ENCODE data around the gene ATRNL1.

Gene ATRNL1

GRCh38 chr10:115998301-115998700 lies 905.1 kb downstream of the ATRNL1 start:
- H3K4me3 ChIP-seq (ENCODE audit: low read length): no peak overlapping the region
- H3K79me2 ChIP-seq (ENCODE audit: control insufficient read depth, low read length): no peaks in the 10 kb centered on the region
- H3K4me2 ChIP-seq (ENCODE audit: low read length): no peak overlapping the region
- TF ChIP-seq EZH2phosphoT487 (IDR thresholded peaks at IDR 0.05; ENCODE audit: borderline replicate concordance, low read length) (no peak), CTCF (IDR thresholded peaks at IDR 0.05; ENCODE audit: low read depth, low read length, poor library complexity, severe bottlenecking) (no peak)
- no peaks in the 10 kb centered on the region for H3F3A ChIP-seq (ENCODE audit: control insufficient read depth, insufficient read depth)
- no peaks in the 10 kb centered on the region for H3K27me3 ChIP-seq (ENCODE audit: control insufficient read depth, low read length)
- no peaks in the 10 kb centered on the region for H3K36me3 ChIP-seq (ENCODE audit: control insufficient read depth, low read length)
- H3K9me2 ChIP-seq (replicated peaks; ENCODE audit: control insufficient read depth, low read length): no peaks in the 10 kb centered on the region
- H4K20me1 ChIP-seq (ENCODE audit: control insufficient read depth, insufficient read depth, low read depth, low read length): no peaks in the 10 kb centered on the region
- no peak overlapping the region for H3K27ac ChIP-seq (ENCODE audit: low read depth, low read length)
- H3K9me3 ChIP-seq (ENCODE audit: control insufficient read depth, insufficient read depth, low read length): no peaks in the 10 kb centered on the region
- no peaks in the 10 kb centered on the region for H3K4me1 ChIP-seq (ENCODE audit: control insufficient read depth, low read length)

Data from DOHH2 (cell line).